Lung (tissue), 12 donors: ENCODE data around the gene JAML. TPM values are rescaled to one million over a fixed set of nuclear protein-coding genes. Genes with fewer than 3 reads are reported as not detected.

Source experiments
- ATAC-seq: fragments of 200-7000 bp; cut with Tn5 transposase; one replicate; pipeline ENCODE4 v1.9.1; 2020; ENCODE audit warnings: moderate number of reproducible peaks; ENCODE audit not compliant: insufficient read depth, low FRiP score
- DNase-seq, 3 donors: peaks; one replicate each; pipeline ENCODE4 v3.0.0-alpha.2; 2013 to 2017
- H3K27ac ChIP-seq, 2 donors: one replicate each; pipeline ENCODE4 v1.5.1; 2013; ENCODE audit warnings: mild to moderate bottlenecking in 2 of 2, moderate library complexity in 2 of 2, control low read depth in 1 of 2, inconsistent platforms in 1 of 2, low read depth in 1 of 2, low read length in 1 of 2
- H3K27me3 ChIP-seq, 3 donors: one replicate each; pipeline ENCODE4 v1.5.1; 2013; ENCODE audit warnings: low read length in 2 of 3; ENCODE audit not compliant: control insufficient read depth in 3 of 3, insufficient read depth in 3 of 3
- H3K36me3 ChIP-seq, 4 donors: one replicate each; pipeline ENCODE4 v1.5.1; 2013; ENCODE audit warnings: low read length in 4 of 4, mild to moderate bottlenecking in 1 of 4, moderate library complexity in 1 of 4; ENCODE audit not compliant: control insufficient read depth in 4 of 4, insufficient read depth in 4 of 4
- H3K4me1 ChIP-seq, 5 donors: one replicate each; pipeline ENCODE4 v1.5.1; 2013; ENCODE audit warnings: low read length in 5 of 5, mild to moderate bottlenecking in 2 of 5, moderate library complexity in 1 of 5; ENCODE audit not compliant: control insufficient read depth in 5 of 5, insufficient read depth in 5 of 5
- H3K4me3 ChIP-seq: one replicate; pipeline ENCODE4 v1.5.1; 2013; ENCODE audit warnings: mild to moderate bottlenecking, control low read depth, moderate library complexity
- H3K9ac ChIP-seq, 2 donors: one replicate each; pipeline ENCODE4 v1.5.1; 2013; ENCODE audit warnings: low read length in 2 of 2, control low read depth in 1 of 2; ENCODE audit not compliant: insufficient read depth in 1 of 2
- H3K9me3 ChIP-seq, 4 donors: one replicate each; pipeline ENCODE4 v1.5.1; 2013; ENCODE audit warnings: low read length in 3 of 4, mild to moderate bottlenecking in 1 of 4, moderate library complexity in 1 of 4; ENCODE audit not compliant: control insufficient read depth in 4 of 4, insufficient read depth in 3 of 4
- CTCF ChIP-seq: IDR thresholded peaks from 2 replicates; pipeline ENCODE4 v1.5.1; 2012; ENCODE audit warnings: mild to moderate bottlenecking; ENCODE audit errors: control extremely low read depth, extremely low read depth
- WGBS, 2 donors: extraction: QIAGEN DNeasy Blood & Tissue Kit; methylation state at CpG; one replicate each; pipeline ENCODE4 v1.1.7; 2013; 5-methylcytosine and 5-hydroxymethylcytosine counted together
- polyA plus RNA-seq, 2 donors: library from polyadenylated mRNA; stranded (reverse); fragments of 200-250 nt; gene quantifications; one replicate each; pipeline ENCODE4 v1.2.1, GENCODE V29; 2013
- total RNA-seq, 2 donors: library from RNA; depleted of rRNA in 1 of 2; stranded (reverse); fragments of >200 nt in 1 of 2; gene quantifications; one replicate each; pipeline ENCODE4 v1.2.1, GENCODE V29; 2014 to 2021
- donor health status: control.
- donor health status: control.
- donor health status: Bipolar disorder and iron deficiency.
- donor health status: healthy.
- donor health status: DM: yes; HTN: yes; CAD: no.

JAML gene
- total and polyA plus RNA-seq, 4 donors: 29.3 to 49.1 (median 35.4) TPM

GRCh38 chr11:118147502-118147901 is 77.3 kb downstream of the JAML start:
- WGBS, 2 donors: 67 to 75% methylated on average over 3 of the region's 3 CpGs
- peak overlapping the region in 1 of 2 donors; percentile 42 for H3K27ac ChIP-seq
- H3K9ac ChIP-seq: no peak overlapping the region
- peaks cover 0 to 18% (median 10%) of the 10 kb centered on the region in 5 donors for H3K4me1 ChIP-seq
- ATAC-seq: no peak
- H3K9me3 ChIP-seq: no peaks in the 10 kb centered on the region
- peaks cover 0 to 7% (median 0%) of the 10 kb centered on the region in 3 donors for H3K27me3 ChIP-seq
- no peak for TF ChIP-seq CTCF
- no peaks in the 10 kb centered on the region for H3K36me3 ChIP-seq
- H3K4me3 ChIP-seq: no peak overlapping the region
- no peak for DNase-seq

- Histone ChIP-seq H3K4me3 (no peak overlapping the region), H3K36me3 (no peaks in the 10 kb centered on the region), H3K9me3 (no peaks in the 10 kb centered on the region), H3K27me3 (peaks cover 0 to 8% (median 0%) of the 10 kb centered on the region in 3 donors), H3K27ac (no peak overlapping the region), H3K4me1 (peaks cover 0 to 8% (median 6%) of the 10 kb centered on the region in 5 donors), H3K9ac (no peak overlapping the region)
- 95 to 96% methylated on average over 6 of the region's 6 CpGs for WGBS, 2 donors
- ATAC-seq (no peak), DNase-seq (no peak)
- TF ChIP-seq CTCF: no peak
These were observed 78.3 kb downstream of the JAML start for GRCh38 chr11:118146554-118146953.

GRCh38 chr11:118145285-118146227 is 79.3 kb downstream of the JAML start:
- DNase-seq: peak; percentile 84
- WGBS, 2 donors: 1 to 3% methylated on average over 64 to 78 of the region's 78 CpGs
- H3K4me1 ChIP-seq: peaks cover 0 to 7% (median 0%) of the 10 kb centered on the region in 5 donors
- ATAC-seq: peak; percentile 96
- no peaks in the 10 kb centered on the region for H3K36me3 ChIP-seq
- peaks cover 0 to 11% (median 0%) of the 10 kb centered on the region in 3 donors for H3K27me3 ChIP-seq
- H3K4me3 ChIP-seq: peak overlapping the region; percentile 40
- TF ChIP-seq CTCF: peak; percentile 85
- peak overlapping the region; percentile 13 to 51 for H3K27ac ChIP-seq
- no peak overlapping the region for H3K9ac ChIP-seq
- no peaks in the 10 kb centered on the region for H3K9me3 ChIP-seq
